Measurements from ENCODE around the gene HADHA.

The HADHA gene

GRCh38 chr2:26190369-26190768 lies 54.1 kb downstream of the HADHA start:
- no peak for DNase-seq

DNA sequence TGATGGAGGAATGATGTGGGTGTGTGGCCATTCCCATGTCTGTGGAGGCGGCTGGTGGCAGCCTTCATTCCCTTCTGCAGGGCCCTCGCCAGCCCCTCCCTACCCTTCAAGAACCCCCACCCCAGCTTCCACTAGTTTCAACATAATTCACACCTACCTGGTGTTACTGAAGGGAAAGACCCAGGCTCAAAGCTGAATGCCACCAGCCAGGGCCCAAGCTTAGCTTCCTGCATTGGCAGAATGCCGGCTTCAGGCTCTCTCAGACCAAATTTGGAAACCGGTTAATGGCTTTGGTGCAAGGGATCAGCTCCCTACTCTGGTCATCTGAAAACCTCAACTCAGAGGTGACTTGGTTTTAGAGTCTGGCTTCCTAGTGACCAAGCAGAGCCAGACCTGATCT lies 54.7 kb downstream of the HADHA start:
- DNase-seq: no peak

- DNase-seq: no peak
Observed at GRCh38 chr2:26189123-26189522, 55.3 kb downstream of the HADHA start.

DNA sequence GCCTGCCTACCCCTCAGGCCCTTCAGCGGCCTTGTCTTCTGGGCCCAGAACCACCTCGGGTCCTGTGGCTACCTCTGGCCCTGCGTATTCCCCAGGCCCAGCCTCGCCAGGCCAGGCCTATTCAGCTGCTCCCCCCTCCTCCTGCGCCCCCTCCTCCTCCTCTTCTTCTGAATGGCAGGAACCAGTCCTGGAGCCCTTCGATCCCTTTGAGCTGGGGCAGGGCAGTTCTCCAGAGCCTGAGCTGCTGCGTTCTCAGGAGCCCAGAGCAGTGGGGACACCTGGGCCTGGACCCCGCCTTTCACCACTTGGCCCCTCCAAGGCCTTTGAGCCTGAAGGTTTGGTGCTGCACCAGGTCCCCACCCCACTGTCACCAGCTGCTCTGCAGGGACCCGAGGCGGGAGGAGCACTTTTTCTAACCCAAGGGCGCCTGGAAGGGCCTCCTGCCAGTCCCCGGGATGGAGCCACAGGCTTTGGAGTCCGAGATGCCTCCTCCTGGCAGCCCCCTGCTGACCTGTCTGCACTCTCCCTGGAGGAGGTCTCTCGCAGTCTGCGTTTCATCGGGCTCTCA lies 56.8 kb downstream of the HADHA start:
- DNase-seq: no peak

- DNase-seq: no peak
Observed at GRCh38 chr2:26187114-26187513, 57.3 kb downstream of the HADHA start.

GRCh38 chr2:26185954-26186770 lies 58.3 kb downstream of the HADHA start:
- DNase-seq: no peak

- DNase-seq: peak; percentile 27
Observed at GRCh38 chr2:26185304-26185928, 59.0 kb downstream of the HADHA start.

DNA sequence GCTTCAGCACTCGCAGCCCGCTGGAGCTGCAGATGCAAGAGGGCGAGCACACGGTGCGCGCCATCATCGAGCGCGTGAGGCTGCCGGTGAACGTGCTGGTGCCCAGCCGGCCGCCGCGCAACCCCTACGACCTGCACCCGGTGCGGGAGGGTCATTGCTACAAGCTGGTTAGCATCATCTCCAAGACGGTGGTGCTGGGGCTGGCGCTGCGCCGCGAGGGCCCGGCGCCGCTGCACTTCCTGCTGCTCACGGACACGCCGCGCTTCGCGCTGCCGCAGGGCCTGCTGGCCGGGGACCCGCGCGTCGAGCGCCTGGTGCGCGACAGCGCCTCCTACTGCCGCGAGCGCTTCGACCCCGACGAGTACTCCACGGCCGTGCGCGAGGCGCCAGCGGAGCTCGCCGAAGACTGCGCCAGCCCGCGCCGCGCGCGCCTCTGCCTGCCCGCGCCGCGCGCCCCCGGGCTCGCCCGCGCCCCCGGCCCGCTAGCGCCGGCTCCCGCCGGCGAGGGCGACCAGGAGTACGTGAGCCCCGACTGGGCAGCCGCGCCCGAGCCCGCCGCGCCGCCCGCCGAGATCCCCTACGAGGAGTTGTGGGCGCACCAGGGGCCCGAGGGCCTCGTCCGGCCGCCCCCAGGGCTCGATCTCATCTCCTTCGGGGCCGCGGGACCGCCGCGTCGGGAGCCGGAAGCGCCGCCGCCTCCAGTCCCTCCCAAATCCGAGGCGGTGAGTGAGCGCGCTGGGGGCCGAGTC lies 59.7 kb downstream of the HADHA start:
- DNase-seq: peak; percentile 66

DNA sequence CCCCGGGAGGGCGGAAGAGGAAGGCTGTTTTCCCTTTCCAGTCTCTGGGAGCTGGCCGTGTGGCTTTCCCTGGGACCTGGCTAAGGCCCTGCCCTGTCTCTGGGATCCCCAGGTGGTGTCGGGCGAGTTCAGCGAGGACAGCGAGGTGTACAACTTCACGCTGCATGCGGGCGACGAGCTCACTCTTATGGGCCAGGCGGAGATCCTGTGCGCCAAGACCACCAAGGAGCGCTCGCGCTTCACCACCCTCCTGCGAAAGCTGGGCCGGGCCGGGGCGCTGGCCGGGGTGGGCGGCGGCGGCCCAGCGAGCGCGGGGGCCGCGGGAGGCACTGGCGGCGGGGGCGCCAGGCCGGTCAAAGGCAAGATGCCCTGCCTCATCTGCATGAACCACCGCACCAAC lies 60.3 kb downstream of the HADHA start:
- no peak for DNase-seq

DNA sequence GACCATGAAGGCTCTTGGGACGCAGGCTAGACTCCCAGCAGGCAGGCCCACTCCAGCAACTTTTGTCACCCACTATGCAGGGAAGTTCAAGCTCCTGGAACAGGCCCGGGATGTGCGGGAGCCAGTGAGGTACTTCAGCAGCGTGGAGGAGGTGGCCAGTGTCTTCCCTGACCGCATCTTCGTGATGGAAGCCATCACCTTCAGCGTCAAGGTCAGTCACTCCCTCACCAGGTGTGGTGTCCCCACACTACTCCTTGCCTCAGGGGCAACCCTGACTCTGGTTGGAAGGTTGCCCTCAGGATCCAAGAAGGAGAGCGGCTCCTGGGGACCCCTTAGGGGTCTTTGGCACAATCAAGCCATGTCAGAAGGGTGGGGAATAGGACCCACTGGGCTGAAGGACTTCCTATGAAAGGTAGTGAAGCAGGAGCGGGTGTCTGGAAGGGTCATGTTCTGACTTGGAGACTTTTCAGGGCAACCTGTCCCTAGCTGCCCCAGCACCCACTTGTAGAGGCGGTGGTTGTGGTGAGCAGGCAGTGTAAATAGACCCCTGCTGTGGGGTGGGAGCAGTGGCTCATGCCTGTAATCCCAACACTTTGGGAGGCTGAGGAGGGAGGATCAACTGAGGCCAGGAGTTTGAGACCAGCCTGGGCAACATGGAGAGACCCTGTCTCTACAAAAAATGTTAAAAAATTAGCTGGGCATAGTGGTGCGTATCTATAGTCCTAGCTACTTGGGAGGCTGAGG lies 61.4 kb downstream of the HADHA start:
- no peak for DNase-seq

DNA sequence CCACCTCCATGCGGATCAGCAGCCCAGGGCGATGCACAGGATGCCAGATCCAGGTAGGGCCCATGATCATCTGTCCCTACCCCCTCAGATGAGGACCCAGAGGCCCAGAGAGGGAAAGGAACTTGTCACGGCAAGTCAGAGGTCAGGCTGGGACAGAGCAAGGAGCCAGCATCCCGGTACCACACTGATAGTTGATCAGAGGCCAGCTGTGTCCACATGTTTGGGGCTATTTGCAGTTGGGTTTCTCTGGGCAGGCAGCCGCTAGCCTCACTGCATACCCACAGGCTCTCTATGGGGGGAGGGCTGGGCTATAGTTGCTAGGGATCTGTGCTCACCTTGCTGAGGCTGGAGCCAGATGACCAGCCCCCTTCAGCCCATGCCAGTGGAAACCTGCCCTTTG lies 62.0 kb downstream of the HADHA start:
- DNase-seq: no peak

- DNase-seq: peak; percentile 39
Observed at GRCh38 chr2:26179446-26179913, 65.0 kb downstream of the HADHA start.

DNA sequence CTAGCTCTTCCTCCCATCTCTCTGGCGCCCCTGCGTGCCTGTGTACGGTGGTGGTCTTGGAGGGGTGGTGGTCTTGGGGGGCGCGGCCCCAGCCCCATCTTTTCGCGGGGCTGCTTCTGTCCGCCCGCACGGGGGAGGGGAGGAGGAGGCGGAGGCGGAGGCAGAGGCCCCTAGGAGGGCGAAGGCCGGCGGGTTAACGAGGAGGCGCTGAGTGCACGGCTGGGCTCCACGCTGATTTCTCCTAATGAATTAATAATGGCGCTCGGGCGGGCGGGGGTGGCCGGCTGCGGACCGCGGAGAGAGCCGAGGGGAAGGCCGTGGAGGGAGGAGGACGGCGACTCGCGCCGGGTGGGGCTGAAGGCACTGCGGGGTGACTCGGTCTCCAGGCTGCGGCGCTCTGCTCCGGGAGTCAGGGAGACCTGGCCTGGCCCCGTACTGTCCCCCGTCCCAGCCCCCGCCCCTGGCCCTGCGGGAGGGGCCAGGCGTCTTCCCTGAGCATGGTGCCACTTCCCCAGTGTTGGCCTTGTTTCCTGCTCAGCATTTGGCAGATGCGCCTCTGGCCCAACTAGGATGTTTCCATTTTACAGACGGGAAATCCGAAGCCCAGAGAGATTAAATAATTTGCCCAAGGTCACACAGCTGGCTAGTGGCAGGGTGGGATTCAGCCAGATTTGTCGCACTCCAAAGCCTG lies 65.5 kb downstream of the HADHA start:
- no peak for DNase-seq

DNA sequence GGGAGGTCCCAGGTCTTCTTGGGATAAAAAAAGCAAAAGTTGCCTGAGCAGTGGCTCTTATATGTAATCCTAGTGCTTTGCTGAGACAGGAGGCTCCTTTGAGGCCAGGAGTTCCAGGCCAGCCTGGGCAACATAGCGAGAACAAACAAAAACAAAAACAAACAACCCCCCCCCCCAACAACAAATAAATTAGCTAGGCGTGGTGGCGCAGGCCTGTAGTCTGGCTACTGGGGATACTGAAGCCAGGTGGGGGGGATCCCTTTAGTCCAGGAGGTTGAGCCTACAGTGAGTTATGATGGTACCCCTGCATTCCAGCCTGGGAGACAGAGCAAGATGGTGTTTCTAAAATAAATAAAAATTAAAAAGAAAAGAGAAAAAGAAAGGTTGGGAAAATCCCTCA lies 66.2 kb downstream of the HADHA start:
- DNase-seq: no peak

GRCh38 chr2:26177122-26177521 lies 67.3 kb downstream of the HADHA start:
- DNase-seq: no peak

DNA sequence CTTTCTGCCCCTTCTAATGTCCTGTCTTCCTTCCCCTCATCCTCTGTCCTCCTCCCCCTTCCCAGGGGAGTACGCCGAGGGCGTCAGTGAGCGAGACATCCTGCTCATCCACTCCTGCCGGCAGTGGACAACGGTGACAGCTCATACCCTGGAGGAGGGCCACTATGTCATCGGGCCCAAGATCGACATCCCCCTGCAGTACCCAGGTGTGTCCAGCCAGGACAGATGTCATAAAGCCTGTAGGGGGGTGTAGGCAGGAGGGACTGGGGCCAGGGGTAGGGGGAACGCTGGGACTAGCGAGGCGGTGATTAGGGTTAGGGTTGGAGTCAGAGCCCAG lies 68.2 kb downstream of the HADHA start:
- DNase-seq: no peak

- DNase-seq: no peak
Observed at GRCh38 chr2:26175466-26176278, 68.8 kb downstream of the HADHA start.

GRCh38 chr2:26174691-26175465 lies 69.6 kb downstream of the HADHA start:
- DNase-seq: no peak

GRCh38 chr2:26173776-26174482 lies 70.5 kb downstream of the HADHA start:
- no peak for DNase-seq

Data from NCI-H2227 treated with DMSO at 0.1 percent for 48 hours (cell line).